Hepatocyte (in vitro differentiated cells): Measurements from ENCODE around the gene DPPA2.

Experiments
- CTCF ChIP-seq: fragments of 200-600 bp; sonication (generic); IDR thresholded peaks from 2 replicates; pipeline ENCODE4 v1.5.1; 2016; ENCODE audit warnings: antibody characterized with exemption, mild to moderate bottlenecking; ENCODE audit not compliant: poor library complexity
- EZH2phosphoT487 ChIP-seq: fragments of 200-600 bp; sonication (generic); IDR thresholded peaks from one replicate; pipeline ENCODE4 v1.6.1; 2018; ENCODE audit warnings: antibody characterized with exemption, mild to moderate bottlenecking, low read depth, moderate library complexity; ENCODE audit not compliant: unreplicated experiment, severe bottlenecking

- TF ChIP-seq CTCF = no peak
- no peak for TF ChIP-seq EZH2phosphoT487
Observed at GRCh38 chr3:109334572-109334971, 18.3 kb upstream of the DPPA2 start.
